Measurements from ENCODE around the gene KIF12. TPM values are rescaled to one million over a fixed set of nuclear protein-coding genes. Genes with fewer than 3 reads are reported as not detected.

KIF12 gene
- total RNA-seq, 1 donor from 2014 or later: not detected

DNA sequence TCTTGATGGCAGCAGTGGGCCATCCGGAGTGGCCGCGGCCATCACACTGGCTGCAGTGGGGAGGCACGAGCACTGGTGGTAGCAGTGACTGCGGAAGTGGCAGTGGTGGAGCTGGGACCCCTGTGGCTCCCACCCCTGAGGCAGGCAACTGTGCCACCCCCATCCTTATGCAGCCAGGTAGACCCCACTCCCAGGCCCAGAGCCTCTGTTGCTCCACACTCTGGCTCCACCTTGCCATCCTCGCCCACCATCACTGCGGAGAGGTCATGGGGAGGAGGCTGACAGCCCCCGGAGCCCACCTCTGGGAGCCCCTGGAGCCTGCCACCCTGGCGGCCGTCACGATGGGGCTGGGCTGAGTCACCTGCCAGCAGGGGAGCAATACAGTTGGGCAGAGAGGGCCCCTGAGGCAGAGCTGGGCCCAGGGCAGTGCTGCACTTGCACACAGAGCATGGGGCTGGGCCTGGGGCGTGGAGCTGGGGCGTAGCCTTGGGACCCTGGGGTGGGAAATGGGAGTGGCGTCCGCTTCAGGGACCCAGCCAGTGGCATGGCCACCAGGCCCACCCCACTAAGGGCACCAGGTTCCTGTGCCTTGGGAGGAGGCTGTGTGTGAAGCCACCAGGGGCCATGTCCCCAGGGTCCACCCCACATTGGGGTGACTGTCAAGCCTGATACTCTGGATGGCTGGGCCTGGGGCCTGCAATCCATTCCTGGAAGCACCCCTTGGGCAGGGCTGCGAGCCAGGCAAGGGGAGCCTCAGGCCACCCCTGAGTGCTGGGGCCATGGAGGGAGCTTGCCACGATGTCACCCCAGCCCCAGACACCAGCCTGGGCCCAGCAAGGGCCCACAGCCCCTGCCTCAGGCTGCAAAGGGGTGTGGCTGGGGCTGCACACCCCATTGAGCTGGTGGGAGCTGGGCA lies 28.6 kb downstream of the KIF12 start:
- H3K9me3 ChIP-seq (replicated peaks): no peaks in the 10 kb centered on the region
- H3K4me1 ChIP-seq: peaks cover 9% of the 10 kb centered on the region
- TF ChIP-seq CTCF (IDR thresholded peaks at IDR 0.05; ENCODE audit: borderline replicate concordance): no peak
- peaks cover 6% of the 10 kb centered on the region for H3K27me3 ChIP-seq (ENCODE audit: low read depth)
- no peak overlapping the region for H3K27ac ChIP-seq (replicated peaks)
- H3K4me3 ChIP-seq: no peak overlapping the region
- DNase-seq: no peak
- intact Hi-C loops (cut with micrococcal nuclease): no loop called here
- no peaks in the 10 kb centered on the region for H3K36me3 ChIP-seq

DNA sequence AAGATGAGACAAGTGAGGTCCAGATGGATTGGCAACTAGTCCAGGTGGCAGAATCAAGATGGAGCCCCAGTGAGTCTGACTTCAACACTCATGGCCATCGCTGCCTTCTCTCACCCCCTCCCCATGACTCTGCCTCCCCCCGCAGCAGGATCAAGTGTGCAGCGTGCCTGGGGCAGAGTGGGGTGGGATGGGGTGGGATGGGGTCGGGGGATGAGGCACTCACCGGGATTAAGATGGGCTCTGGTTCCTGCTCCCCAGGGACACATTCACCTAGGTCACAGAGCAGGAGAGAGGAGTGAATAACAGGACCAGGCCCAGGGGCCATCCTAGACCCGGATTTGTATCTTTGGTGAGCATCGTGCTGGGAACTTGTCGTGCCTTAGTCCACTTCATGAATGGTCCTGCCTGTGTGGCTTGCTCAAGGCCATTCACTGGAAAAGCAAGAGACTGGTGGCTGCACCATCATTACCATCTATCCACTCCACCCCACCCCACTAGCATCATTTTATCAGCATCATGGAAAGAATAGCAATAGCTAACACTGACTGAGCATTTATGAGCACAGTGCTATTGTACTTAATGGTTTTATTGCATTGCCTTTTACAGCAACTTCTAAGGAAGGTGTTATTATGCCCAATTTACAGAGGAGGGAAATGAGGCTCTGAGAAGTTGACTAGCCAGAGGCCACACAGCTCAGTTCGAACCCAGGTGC lies 29.5 kb downstream of the KIF12 start:
- intact Hi-C loops (cut with micrococcal nuclease): no loop called here
- TF ChIP-seq CTCF (IDR thresholded peaks at IDR 0.05; ENCODE audit: borderline replicate concordance): no peak
- no peaks in the 10 kb centered on the region for H3K9me3 ChIP-seq (replicated peaks)
- H3K27ac ChIP-seq (replicated peaks): no peak overlapping the region
- H3K36me3 ChIP-seq: no peaks in the 10 kb centered on the region
- DNase-seq: no peak
- H3K4me3 ChIP-seq: no peak overlapping the region
- H3K27me3 ChIP-seq (ENCODE audit: low read depth): peaks cover 6% of the 10 kb centered on the region
- H3K4me1 ChIP-seq: peaks cover 9% of the 10 kb centered on the region

DNA sequence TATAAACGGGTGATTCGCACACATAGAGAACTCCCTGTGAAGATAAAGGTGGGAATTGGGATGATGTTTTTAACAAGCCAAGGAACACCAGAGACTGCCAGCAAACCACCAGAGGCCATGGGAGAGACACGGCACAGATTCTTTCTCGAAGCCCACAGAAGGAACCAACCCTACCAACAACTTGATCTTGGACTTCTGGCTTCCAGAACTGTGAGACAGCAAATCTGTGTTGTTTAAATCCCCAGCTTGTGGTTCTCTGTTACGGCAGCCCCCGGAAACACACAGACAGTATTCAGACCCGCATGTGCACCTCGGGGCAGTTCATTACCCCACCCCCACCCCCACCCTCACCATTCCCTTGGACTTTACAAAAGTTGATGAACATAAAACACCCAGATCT lies 33.8 kb downstream of the KIF12 start:
- peaks cover 44% of the 10 kb centered on the region for H3K27me3 ChIP-seq (ENCODE audit: low read depth)
- no peak overlapping the region for H3K27ac ChIP-seq (replicated peaks)
- no peak for TF ChIP-seq CTCF (IDR thresholded peaks at IDR 0.05; ENCODE audit: borderline replicate concordance)
- no peaks in the 10 kb centered on the region for H3K36me3 ChIP-seq
- intact Hi-C loops (cut with micrococcal nuclease): no loop called here
- no peaks in the 10 kb centered on the region for H3K9me3 ChIP-seq (replicated peaks)
- no peak overlapping the region for H3K4me3 ChIP-seq
- DNase-seq: no peak
- H3K4me1 ChIP-seq: no peaks in the 10 kb centered on the region

GRCh38 chr9:114061830-114062474 lies 37.1 kb downstream of the KIF12 start:
- intact Hi-C loops (cut with micrococcal nuclease): no loop called here
- Histone ChIP-seq H3K36me3 (no peaks in the 10 kb centered on the region), H3K27ac (replicated peaks) (no peak overlapping the region), H3K4me3 (no peak overlapping the region), H3K9me3 (replicated peaks) (no peaks in the 10 kb centered on the region), H3K27me3 (ENCODE audit: low read depth) (peaks cover 44% of the 10 kb centered on the region), H3K4me1 (peaks cover 17% of the 10 kb centered on the region)
- no peak for TF ChIP-seq CTCF (IDR thresholded peaks at IDR 0.05; ENCODE audit: borderline replicate concordance)
- DNase-seq: no peak

- no peak for DNase-seq
- Histone ChIP-seq H3K9me3 (replicated peaks) (no peaks in the 10 kb centered on the region), H3K27ac (replicated peaks) (no peak overlapping the region), H3K36me3 (no peaks in the 10 kb centered on the region), H3K27me3 (ENCODE audit: low read depth) (peaks cover 44% of the 10 kb centered on the region), H3K4me1 (peaks cover 17% of the 10 kb centered on the region), H3K4me3 (no peak overlapping the region)
- intact Hi-C loops (cut with micrococcal nuclease): no loop called here
- TF ChIP-seq CTCF (IDR thresholded peaks at IDR 0.05; ENCODE audit: borderline replicate concordance): no peak
Measured at GRCh38 chr9:114061292-114061691, 37.8 kb downstream of the KIF12 start.
